WTC11 (cell line): ENCODE measurements around the gene RIN1. TPM values are rescaled to one million over a fixed set of nuclear protein-coding genes. Genes with fewer than 3 reads are reported as not detected.

Experiments used
- ATAC-seq: fragments of 200-7000 bp; cut with Tn5 transposase; 2 replicates; pipeline ENCODE4 v1.10.0; 2021; ENCODE audit warnings: mild to moderate bottlenecking, moderate library complexity
- CTCF ChIA-PET: fragments of 300-600 bp; sonication (Branson Sonifier 250); formaldehyde crosslinking; loops from one replicate; lab custom pipeline; 2021; ENCODE audit warnings: antibody characterized with exemption; lab: Charles Lee
- POLR2A ChIA-PET: fragments of 350-600 bp; sonication (Branson Sonifier 250); formaldehyde crosslinking; loops from one replicate; lab custom pipeline; 2021; ENCODE audit warnings: antibody characterized with exemption; lab: Charles Lee
- DNase-seq: peaks from one replicate; pipeline ENCODE4 v3.0.0; 2021; ENCODE audit warnings: low spot score
- H3K27ac Mint-ChIP-seq: 2 replicates; pipeline ENCODE4 v1.8.0; 2021; ENCODE audit warnings: mixed read lengths
- H3K27me3 Mint-ChIP-seq: 2 replicates; pipeline ENCODE4 v1.8.0; 2021; ENCODE audit warnings: low read depth, mild to moderate bottlenecking, moderate library complexity, mixed read lengths
- H3K36me3 Mint-ChIP-seq: 2 replicates; pipeline ENCODE4 v1.8.0; 2021; ENCODE audit warnings: mixed read lengths
- H3K4me1 Mint-ChIP-seq: 2 replicates; pipeline ENCODE4 v1.8.0; 2022; ENCODE audit warnings: mixed read lengths
- H3K4me3 Mint-ChIP-seq: 2 replicates; pipeline ENCODE4 v1.8.0; 2021; ENCODE audit warnings: mild to moderate bottlenecking, moderate library complexity, mixed read lengths
- H3K9me3 Mint-ChIP-seq: 2 replicates; pipeline ENCODE4 v1.8.0; 2021; ENCODE audit warnings: mixed read lengths
- ATF1 ChIP-seq: sonication (generic); formaldehyde crosslinking; IDR thresholded peaks from 2 replicates; pipeline ENCODE4 v1.8.1; 2023; ENCODE audit warnings: mild to moderate bottlenecking, moderate library complexity, missing genetic modification reagents
- ESRRA ChIP-seq: sonication (generic); formaldehyde crosslinking; IDR thresholded peaks from 2 replicates; pipeline ENCODE4 v1.8.1; 2022; ENCODE audit warnings: mild to moderate bottlenecking, missing genetic modification reagents, borderline replicate concordance
- FOXP1 ChIP-seq: sonication (generic); formaldehyde crosslinking; IDR thresholded peaks from 2 replicates; pipeline ENCODE4 v1.8.0; 2022; ENCODE audit warnings: missing genetic modification reagents, mild to moderate bottlenecking, moderate library complexity, borderline replicate concordance
- GRHL2 ChIP-seq: fragments of 250-450 bp; sonication (Bioruptor Pico); IDR thresholded peaks from 2 replicates; pipeline ENCODE4 v1.8.0; 2022; ENCODE audit warnings: mild to moderate bottlenecking, moderate library complexity; ENCODE audit not compliant: insufficient replicate concordance, severe bottlenecking
- HMGA2 ChIP-seq: fragments of 250-450 bp; sonication (Bioruptor Pico); IDR thresholded peaks from 2 replicates; pipeline ENCODE4 v1.4.0; 2021; ENCODE audit warnings: mild to moderate bottlenecking, moderate library complexity
- JUN ChIP-seq: sonication (generic); formaldehyde crosslinking; IDR thresholded peaks from 2 replicates; pipeline ENCODE4 v1.8.0; 2023; ENCODE audit warnings: mild to moderate bottlenecking, missing genetic modification reagents
- MXD4 ChIP-seq: fragments of 250-450 bp; sonication (Bioruptor Pico); IDR thresholded peaks from 2 replicates; pipeline ENCODE4 v1.8.0; 2021; ENCODE audit warnings: mild to moderate bottlenecking, moderate library complexity, borderline replicate concordance
- MYBL2 ChIP-seq: sonication (generic); formaldehyde crosslinking; IDR thresholded peaks from 2 replicates; pipeline ENCODE4 v1.8.1; 2023; ENCODE audit warnings: mild to moderate bottlenecking, moderate library complexity, missing genetic modification reagents
- NFATC4 ChIP-seq: fragments of 250-450 bp; sonication (Bioruptor Pico); IDR thresholded peaks from 2 replicates; pipeline ENCODE4 v1.9.0; 2021; ENCODE audit warnings: mild to moderate bottlenecking
- NR1H2 ChIP-seq: sonication (generic); formaldehyde crosslinking; IDR thresholded peaks from 2 replicates; pipeline ENCODE4 v1.9.0; 2021; ENCODE audit warnings: mild to moderate bottlenecking, moderate library complexity, missing genetic modification reagents
- PRRX2 ChIP-seq: fragments of 250-450 bp; sonication (Bioruptor Pico); IDR thresholded peaks from 2 replicates; pipeline ENCODE4 v1.8.0; 2021; ENCODE audit warnings: mild to moderate bottlenecking
- RELA ChIP-seq: sonication (generic); formaldehyde crosslinking; IDR thresholded peaks from 2 replicates; pipeline ENCODE4 v1.8.1; 2022; ENCODE audit warnings: missing genetic modification reagents, mild to moderate bottlenecking, borderline replicate concordance
- SMAD4 ChIP-seq: sonication (generic); formaldehyde crosslinking; IDR thresholded peaks from 2 replicates; pipeline ENCODE4 v1.8.0; 2022; ENCODE audit warnings: mild to moderate bottlenecking, missing genetic modification reagents
- ZBTB21 ChIP-seq: sonication (generic); formaldehyde crosslinking; IDR thresholded peaks from 2 replicates; pipeline ENCODE4 v1.8.1; 2023; ENCODE audit warnings: mild to moderate bottlenecking, missing genetic modification reagents, borderline replicate concordance
- ZNF317 ChIP-seq: sonication (generic); formaldehyde crosslinking; IDR thresholded peaks from 2 replicates; pipeline ENCODE4 v1.8.1; 2023; ENCODE audit warnings: low read depth, mild to moderate bottlenecking, moderate library complexity, missing genetic modification reagents, borderline replicate concordance
- ZNF396 ChIP-seq: fragments of 250-450 bp; sonication (Bioruptor Pico); IDR thresholded peaks from 2 replicates; pipeline ENCODE4 v1.8.0; 2021; ENCODE audit warnings: mild to moderate bottlenecking, moderate library complexity, borderline replicate concordance
- ZNF671 ChIP-seq: fragments of 250-450 bp; sonication (Bioruptor Pico); IDR thresholded peaks from 2 replicates; pipeline ENCODE4 v1.8.0; 2021; ENCODE audit warnings: mild to moderate bottlenecking
- total RNA-seq: library from RNA; stranded (reverse); gene quantifications from 3 replicates; pipeline ENCODE4 v1.2.3, GENCODE V29; 2021
- TF ChIP-seq, protein P1 (sequence below): fragments of 250-450 bp; sonication (Bioruptor Pico); IDR thresholded peaks from 2 replicates; pipeline ENCODE4 v2.1.2; 2022; ENCODE audit warnings: mild to moderate bottlenecking, moderate library complexity
- TF ChIP-seq, protein P2 (sequence below): sonication (generic); formaldehyde crosslinking; IDR thresholded peaks from 2 replicates; pipeline ENCODE4 v1.8.1; 2022; ENCODE audit warnings: mild to moderate bottlenecking, moderate library complexity, missing genetic modification reagents
- TF ChIP-seq, protein P3 (sequence below): sonication (generic); formaldehyde crosslinking; IDR thresholded peaks from 2 replicates; pipeline ENCODE4 v1.8.1; 2023; ENCODE audit warnings: mild to moderate bottlenecking, missing genetic modification reagents
- TF ChIP-seq, protein P4 (sequence below): sonication (generic); formaldehyde crosslinking; IDR thresholded peaks from 2 replicates; pipeline ENCODE4 v1.8.1; 2022; ENCODE audit warnings: missing genetic modification reagents, borderline replicate concordance
- TF ChIP-seq, protein P5 (sequence below): sonication (generic); formaldehyde crosslinking; IDR thresholded peaks from 2 replicates; pipeline ENCODE4 v1.8.1; 2023; ENCODE audit warnings: mild to moderate bottlenecking, missing genetic modification reagents
- TF ChIP-seq, protein P6 (sequence below): sonication (generic); formaldehyde crosslinking; IDR thresholded peaks from 2 replicates; pipeline ENCODE4 v1.8.1; 2023; ENCODE audit warnings: mild to moderate bottlenecking, moderate library complexity, missing genetic modification reagents
- TF ChIP-seq, protein P7 (sequence below): sonication (generic); formaldehyde crosslinking; IDR thresholded peaks from 2 replicates; pipeline ENCODE4 v1.8.1; 2023; ENCODE audit warnings: mild to moderate bottlenecking, missing genetic modification reagents, borderline replicate concordance

The RIN1 gene
- total RNA-seq, 1 experiment from 2014 or later: 5.0 TPM

DNA sequence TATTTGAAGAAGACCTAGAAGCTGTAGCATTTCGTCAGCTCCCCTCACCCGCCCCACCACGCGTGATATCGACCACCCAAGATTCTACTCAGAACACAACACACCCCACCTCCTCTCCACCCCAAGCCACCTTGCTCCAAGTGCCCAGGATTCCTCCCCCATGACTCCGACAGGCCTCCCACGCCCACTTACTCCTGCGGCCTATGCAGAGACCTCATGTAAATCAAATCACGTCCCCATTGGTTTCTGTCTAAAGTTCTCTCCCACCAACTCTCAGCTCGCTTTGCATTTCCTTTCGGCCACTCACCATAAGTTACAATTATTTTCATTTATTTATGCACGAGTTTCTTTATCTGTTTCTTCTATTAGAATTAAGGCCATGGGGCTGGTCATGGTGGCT lies 33.6 kb downstream of the RIN1 start:
- Mint-ChIP-seq H3K9me3 (no peaks in the 10 kb centered on the region), H3K27ac (no peak overlapping the region), H3K4me1 (peaks cover under 1% of the 10 kb centered on the region; the same call in 1 of the 2 replicates), H3K36me3 (no peaks in the 10 kb centered on the region), H3K27me3 (peaks cover 4% of the 10 kb centered on the region), H3K4me3 (no peak overlapping the region)
- CTCF ChIA-PET: interaction anchor here (1.0 to 7.3 kb wide), 3 partner anchors 10 to 23 kb away, joined by 3 to 79 read pairs (median 5); no protein-coding TSS in a partner anchor
- ATAC-seq (no peak), DNase-seq (no peak)
- POLR2A ChIA-PET: no interaction called here
- TF ChIP-seq, protein P1, sequence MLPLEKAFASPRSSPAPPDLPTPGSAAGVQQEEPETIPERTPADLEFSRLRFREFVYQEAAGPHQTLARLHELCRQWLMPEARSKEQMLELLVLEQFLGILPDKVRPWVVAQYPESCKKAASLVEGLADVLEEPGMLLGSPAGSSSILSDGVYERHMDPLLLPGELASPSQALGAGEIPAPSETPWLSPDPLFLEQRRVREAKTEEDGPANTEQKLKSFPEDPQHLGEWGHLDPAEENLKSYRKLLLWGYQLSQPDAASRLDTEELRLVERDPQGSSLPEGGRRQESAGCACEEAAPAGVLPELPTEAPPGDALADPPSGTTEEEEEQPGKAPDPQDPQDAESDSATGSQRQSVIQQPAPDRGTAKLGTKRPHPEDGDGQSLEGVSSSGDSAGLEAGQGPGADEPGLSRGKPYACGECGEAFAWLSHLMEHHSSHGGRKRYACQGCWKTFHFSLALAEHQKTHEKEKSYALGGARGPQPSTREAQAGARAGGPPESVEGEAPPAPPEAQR (CRISPR knock-in tag): no peak
- TF ChIP-seq ATF1 (CRISPR knock-in tag) (no peak), ZNF396 (CRISPR knock-in tag) (no peak), GRHL2 (no peak), JUN (CRISPR knock-in tag) (no peak), SMAD4 (no peak), ZNF671 (CRISPR knock-in tag) (no peak), HMGA2 (CRISPR knock-in tag) (no peak), PRRX2 (CRISPR knock-in tag) (no peak)
- TF ChIP-seq, protein P2, sequence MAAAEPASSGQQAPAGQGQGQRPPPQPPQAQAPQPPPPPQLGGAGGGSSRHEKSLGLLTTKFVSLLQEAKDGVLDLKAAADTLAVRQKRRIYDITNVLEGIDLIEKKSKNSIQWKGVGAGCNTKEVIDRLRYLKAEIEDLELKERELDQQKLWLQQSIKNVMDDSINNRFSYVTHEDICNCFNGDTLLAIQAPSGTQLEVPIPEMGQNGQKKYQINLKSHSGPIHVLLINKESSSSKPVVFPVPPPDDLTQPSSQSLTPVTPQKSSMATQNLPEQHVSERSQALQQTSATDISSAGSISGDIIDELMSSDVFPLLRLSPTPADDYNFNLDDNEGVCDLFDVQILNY (CRISPR knock-in tag): no peak
- TF ChIP-seq, protein P3, sequence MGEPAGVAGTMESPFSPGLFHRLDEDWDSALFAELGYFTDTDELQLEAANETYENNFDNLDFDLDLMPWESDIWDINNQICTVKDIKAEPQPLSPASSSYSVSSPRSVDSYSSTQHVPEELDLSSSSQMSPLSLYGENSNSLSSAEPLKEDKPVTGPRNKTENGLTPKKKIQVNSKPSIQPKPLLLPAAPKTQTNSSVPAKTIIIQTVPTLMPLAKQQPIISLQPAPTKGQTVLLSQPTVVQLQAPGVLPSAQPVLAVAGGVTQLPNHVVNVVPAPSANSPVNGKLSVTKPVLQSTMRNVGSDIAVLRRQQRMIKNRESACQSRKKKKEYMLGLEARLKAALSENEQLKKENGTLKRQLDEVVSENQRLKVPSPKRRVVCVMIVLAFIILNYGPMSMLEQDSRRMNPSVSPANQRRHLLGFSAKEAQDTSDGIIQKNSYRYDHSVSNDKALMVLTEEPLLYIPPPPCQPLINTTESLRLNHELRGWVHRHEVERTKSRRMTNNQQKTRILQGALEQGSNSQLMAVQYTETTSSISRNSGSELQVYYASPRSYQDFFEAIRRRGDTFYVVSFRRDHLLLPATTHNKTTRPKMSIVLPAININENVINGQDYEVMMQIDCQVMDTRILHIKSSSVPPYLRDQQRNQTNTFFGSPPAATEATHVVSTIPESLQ (CRISPR knock-in tag): no peak
- TF ChIP-seq, protein P4, sequence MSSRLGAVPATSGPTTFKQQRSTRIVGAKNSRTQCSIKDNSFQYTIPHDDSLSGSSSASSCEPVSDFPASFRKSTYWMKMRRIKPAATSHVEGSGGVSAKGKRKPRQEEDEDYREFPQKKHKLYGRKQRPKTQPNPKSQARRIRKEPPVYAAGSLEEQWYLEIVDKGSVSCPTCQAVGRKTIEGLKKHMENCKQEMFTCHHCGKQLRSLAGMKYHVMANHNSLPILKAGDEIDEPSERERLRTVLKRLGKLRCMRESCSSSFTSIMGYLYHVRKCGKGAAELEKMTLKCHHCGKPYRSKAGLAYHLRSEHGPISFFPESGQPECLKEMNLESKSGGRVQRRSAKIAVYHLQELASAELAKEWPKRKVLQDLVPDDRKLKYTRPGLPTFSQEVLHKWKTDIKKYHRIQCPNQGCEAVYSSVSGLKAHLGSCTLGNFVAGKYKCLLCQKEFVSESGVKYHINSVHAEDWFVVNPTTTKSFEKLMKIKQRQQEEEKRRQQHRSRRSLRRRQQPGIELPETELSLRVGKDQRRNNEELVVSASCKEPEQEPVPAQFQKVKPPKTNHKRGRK: no peak

DNA sequence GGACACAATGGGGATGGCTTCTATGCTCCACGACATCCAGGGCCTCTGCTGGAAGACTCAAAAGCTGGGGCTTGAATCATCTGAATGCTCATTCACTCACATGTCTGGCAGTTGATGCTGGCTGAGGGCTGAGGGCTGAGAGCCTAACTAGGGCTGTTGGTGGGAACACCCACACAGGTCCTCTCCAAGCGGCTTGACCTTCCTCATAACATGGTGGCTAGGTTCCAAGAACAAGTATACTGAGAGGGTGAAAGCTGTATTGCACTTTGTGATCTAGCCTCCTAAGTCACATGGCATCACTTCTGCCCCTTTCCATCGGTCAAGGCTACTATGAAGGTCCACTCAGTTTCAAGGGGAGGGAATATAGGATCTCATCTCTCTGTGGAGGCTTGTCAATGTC lies 37.0 kb downstream of the RIN1 start:
- POLR2A ChIA-PET: no interaction called here
- TF ChIP-seq, protein P5, sequence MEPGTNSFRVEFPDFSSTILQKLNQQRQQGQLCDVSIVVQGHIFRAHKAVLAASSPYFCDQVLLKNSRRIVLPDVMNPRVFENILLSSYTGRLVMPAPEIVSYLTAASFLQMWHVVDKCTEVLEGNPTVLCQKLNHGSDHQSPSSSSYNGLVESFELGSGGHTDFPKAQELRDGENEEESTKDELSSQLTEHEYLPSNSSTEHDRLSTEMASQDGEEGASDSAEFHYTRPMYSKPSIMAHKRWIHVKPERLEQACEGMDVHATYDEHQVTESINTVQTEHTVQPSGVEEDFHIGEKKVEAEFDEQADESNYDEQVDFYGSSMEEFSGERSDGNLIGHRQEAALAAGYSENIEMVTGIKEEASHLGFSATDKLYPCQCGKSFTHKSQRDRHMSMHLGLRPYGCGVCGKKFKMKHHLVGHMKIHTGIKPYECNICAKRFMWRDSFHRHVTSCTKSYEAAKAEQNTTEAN (CRISPR knock-in tag): no peak
- TF ChIP-seq ESRRA (CRISPR knock-in tag) (no peak), RELA (CRISPR knock-in tag) (no peak), ZBTB21 (CRISPR knock-in tag) (no peak), MXD4 (CRISPR knock-in tag) (no peak), ZNF317 (no peak), FOXP1 (no peak), MYBL2 (CRISPR knock-in tag) (no peak), NFATC4 (no peak), NR1H2 (CRISPR knock-in tag) (no peak)
- TF ChIP-seq, protein P6, sequence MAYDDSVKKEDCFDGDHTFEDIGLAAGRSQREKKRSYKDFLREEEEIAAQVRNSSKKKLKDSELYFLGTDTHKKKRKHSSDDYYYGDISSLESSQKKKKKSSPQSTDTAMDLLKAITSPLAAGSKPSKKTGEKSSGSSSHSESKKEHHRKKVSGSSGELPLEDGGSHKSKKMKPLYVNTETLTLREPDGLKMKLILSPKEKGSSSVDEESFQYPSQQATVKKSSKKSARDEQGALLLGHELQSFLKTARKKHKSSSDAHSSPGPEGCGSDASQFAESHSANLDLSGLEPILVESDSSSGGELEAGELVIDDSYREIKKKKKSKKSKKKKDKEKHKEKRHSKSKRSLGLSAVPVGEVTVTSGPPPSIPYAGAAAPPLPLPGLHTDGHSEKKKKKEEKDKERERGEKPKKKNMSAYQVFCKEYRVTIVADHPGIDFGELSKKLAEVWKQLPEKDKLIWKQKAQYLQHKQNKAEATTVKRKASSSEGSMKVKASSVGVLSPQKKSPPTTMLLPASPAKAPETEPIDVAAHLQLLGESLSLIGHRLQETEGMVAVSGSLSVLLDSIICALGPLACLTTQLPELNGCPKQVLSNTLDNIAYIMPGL (CRISPR knock-in tag): no peak
- TF ChIP-seq, protein P7, sequence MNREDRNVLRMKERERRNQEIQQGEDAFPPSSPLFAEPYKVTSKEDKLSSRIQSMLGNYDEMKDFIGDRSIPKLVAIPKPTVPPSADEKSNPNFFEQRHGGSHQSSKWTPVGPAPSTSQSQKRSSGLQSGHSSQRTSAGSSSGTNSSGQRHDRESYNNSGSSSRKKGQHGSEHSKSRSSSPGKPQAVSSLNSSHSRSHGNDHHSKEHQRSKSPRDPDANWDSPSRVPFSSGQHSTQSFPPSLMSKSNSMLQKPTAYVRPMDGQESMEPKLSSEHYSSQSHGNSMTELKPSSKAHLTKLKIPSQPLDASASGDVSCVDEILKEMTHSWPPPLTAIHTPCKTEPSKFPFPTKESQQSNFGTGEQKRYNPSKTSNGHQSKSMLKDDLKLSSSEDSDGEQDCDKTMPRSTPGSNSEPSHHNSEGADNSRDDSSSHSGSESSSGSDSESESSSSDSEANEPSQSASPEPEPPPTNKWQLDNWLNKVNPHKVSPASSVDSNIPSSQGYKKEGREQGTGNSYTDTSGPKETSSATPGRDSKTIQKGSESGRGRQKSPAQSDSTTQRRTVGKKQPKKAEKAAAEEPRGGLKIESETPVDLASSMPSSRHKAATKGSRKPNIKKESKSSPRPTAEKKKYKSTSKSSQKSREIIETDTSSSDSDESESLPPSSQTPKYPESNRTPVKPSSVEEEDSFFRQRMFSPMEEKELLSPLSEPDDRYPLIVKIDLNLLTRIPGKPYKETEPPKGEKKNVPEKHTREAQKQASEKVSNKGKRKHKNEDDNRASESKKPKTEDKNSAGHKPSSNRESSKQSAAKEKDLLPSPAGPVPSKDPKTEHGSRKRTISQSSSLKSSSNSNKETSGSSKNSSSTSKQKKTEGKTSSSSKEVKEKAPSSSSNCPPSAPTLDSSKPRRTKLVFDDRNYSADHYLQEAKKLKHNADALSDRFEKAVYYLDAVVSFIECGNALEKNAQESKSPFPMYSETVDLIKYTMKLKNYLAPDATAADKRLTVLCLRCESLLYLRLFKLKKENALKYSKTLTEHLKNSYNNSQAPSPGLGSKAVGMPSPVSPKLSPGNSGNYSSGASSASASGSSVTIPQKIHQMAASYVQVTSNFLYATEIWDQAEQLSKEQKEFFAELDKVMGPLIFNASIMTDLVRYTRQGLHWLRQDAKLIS: no peak

More for the DNA sequence above, 37.0 kb downstream of the RIN1 start:
- no peaks in the 10 kb centered on the region for H3K36me3 Mint-ChIP-seq
- ATAC-seq (no peak), DNase-seq (no peak)
- CTCF ChIA-PET: interaction anchor here (1.1 to 7.3 kb wide), 3 partner anchors 13 to 71 kb away, joined by 3 to 79 read pairs (median 5); no protein-coding TSS in a partner anchor
- no peak overlapping the region for H3K27ac Mint-ChIP-seq
- H3K9me3 Mint-ChIP-seq: no peaks in the 10 kb centered on the region
- peaks cover 5% of the 10 kb centered on the region for H3K4me1 Mint-ChIP-seq
- H3K27me3 Mint-ChIP-seq: peaks cover 2% of the 10 kb centered on the region; the same call in 1 of the 2 replicates
- no peak overlapping the region for H3K4me3 Mint-ChIP-seq
